Vagina (tissue), 2 donors: ENCODE data around the gene ACSS1.

Experiments
- POLR2A ChIP-seq, 2 donors: fragments of 450-650 bp; IDR thresholded peaks; one replicate each; pipeline ENCODE4 v1.6.1; 2017; ENCODE audit warnings: antibody characterized with exemption in 2 of 2, mild to moderate bottlenecking in 2 of 2, moderate library complexity in 2 of 2
- POLR2AphosphoS5 ChIP-seq, 2 donors: sonication (generic); formaldehyde crosslinking; IDR thresholded peaks; one replicate each; pipeline ENCODE4 v1.9.0; 2017; ENCODE audit warnings: antibody characterized with exemption in 2 of 2, mild to moderate bottlenecking in 2 of 2, low read depth in 1 of 2; ENCODE audit not compliant: insufficient read depth in 1 of 2
- TF ChIP-seq, protein P1 (sequence below), 3 experiments: fragments of 450-650 bp in 2 of 3; fragments of 200-600 bp in 1 of 3; sonication (generic) in 1 of 3; IDR thresholded peaks; one replicate each; pipeline ENCODE4 v1.5.1; 2017 to 2019; ENCODE audit warnings: antibody characterized with exemption in 3 of 3, mild to moderate bottlenecking in 2 of 3, moderate library complexity in 2 of 3

DNA sequence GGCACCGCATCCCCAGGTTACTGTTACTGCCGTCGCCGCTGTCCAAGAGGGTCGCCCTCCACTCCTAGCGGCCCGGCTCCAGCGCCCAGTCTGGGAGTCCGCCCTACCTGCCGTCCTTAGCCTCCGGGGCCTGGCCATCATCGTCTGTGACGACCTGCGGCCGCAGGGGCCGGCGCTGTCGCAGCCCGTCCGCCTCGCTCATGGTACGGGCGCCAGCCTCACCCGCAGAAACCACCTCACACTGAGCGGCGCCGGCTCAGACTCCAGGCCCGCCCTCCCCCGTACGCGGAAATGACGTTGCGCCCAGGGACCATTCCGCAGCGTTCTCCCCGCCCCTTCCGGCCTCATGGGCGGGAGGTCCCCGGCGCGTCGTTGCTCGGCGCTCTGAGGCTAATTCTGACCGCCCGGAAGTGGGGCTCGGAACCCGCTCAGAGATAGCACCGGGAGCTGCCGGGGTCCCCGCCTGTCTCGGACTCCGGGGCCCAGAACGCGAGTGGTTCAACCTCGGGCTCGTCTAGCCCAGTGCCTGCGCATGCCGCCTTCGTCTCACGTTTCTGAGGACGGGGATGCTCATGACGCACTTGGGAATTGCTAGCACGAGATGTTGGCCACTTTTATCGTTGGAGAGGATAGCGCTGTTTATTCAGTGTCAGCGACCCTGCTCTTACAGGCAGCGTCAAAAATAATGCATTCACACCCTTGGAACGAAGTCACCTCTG, 65.3 kb downstream of the ACSS1 start, which contains the start of gene APMAP:
- TF ChIP-seq, protein P1, sequence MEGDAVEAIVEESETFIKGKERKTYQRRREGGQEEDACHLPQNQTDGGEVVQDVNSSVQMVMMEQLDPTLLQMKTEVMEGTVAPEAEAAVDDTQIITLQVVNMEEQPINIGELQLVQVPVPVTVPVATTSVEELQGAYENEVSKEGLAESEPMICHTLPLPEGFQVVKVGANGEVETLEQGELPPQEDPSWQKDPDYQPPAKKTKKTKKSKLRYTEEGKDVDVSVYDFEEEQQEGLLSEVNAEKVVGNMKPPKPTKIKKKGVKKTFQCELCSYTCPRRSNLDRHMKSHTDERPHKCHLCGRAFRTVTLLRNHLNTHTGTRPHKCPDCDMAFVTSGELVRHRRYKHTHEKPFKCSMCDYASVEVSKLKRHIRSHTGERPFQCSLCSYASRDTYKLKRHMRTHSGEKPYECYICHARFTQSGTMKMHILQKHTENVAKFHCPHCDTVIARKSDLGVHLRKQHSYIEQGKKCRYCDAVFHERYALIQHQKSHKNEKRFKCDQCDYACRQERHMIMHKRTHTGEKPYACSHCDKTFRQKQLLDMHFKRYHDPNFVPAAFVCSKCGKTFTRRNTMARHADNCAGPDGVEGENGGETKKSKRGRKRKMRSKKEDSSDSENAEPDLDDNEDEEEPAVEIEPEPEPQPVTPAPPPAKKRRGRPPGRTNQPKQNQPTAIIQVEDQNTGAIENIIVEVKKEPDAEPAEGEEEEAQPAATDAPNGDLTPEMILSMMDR (IDR thresholded peaks at IDR 0.05): no peak
- TF ChIP-seq POLR2A (IDR thresholded peaks at IDR 0.05) (peak; percentile 62 to 97), POLR2AphosphoS5 (IDR thresholded peaks at IDR 0.05; ENCODE audit: insufficient read depth in 1 of 2, low read depth in 1 of 2) (peak; percentile 95 to 100)
